Osteocyte (in vitro differentiated cells): ENCODE measurements around the gene ANXA2. TPM values are rescaled to one million over a fixed set of nuclear protein-coding genes. Genes with fewer than 3 reads are reported as not detected.
A peak's percentile ranks its signal among the peaks of the same experiment; 100 is the strongest.

Experiments
- DNase-seq: peaks from one replicate; pipeline ENCODE4 v3.0.0; 2021; ENCODE audit warnings: mixed read lengths; ENCODE audit not compliant: unreplicated experiment; ENCODE audit errors: extremely low spot score
- H3K27ac Mint-ChIP-seq: one replicate; pipeline ENCODE4 v1.8.0; 2021; ENCODE audit warnings: mild to moderate bottlenecking, mixed read lengths; ENCODE audit not compliant: unreplicated experiment
- H3K27me3 Mint-ChIP-seq: one replicate; pipeline ENCODE4 v1.8.0; 2021; ENCODE audit warnings: mixed read lengths; ENCODE audit not compliant: unreplicated experiment
- H3K36me3 Mint-ChIP-seq: one replicate; pipeline ENCODE4 v1.8.0; 2021; ENCODE audit warnings: mixed read lengths; ENCODE audit not compliant: unreplicated experiment
- H3K4me1 Mint-ChIP-seq: one replicate; pipeline ENCODE4 v1.8.0; 2021; ENCODE audit warnings: mixed read lengths; ENCODE audit not compliant: unreplicated experiment
- H3K4me3 Mint-ChIP-seq: one replicate; pipeline ENCODE4 v1.8.0; 2021; ENCODE audit warnings: mild to moderate bottlenecking, moderate library complexity, mixed read lengths; ENCODE audit not compliant: unreplicated experiment
- H3K9me3 Mint-ChIP-seq: one replicate; pipeline ENCODE4 v1.8.0; 2021; ENCODE audit warnings: mixed read lengths; ENCODE audit not compliant: unreplicated experiment
- total RNA-seq: library from RNA; stranded (reverse); gene quantifications from 2 replicates; pipeline ENCODE4 v1.2.1, GENCODE V29; 2021
- TF ChIP-seq, protein P1 (sequence below): fragments of 200-600 bp; sonication (generic); IDR thresholded peaks from 2 replicates; pipeline ENCODE4 v1.5.0; 2021; ENCODE audit warnings: antibody characterized with exemption, mild to moderate bottlenecking, moderate library complexity

The ANXA2 gene
- total RNA-seq, 1 donor from 2014 or later: 2,961 TPM

DNA sequence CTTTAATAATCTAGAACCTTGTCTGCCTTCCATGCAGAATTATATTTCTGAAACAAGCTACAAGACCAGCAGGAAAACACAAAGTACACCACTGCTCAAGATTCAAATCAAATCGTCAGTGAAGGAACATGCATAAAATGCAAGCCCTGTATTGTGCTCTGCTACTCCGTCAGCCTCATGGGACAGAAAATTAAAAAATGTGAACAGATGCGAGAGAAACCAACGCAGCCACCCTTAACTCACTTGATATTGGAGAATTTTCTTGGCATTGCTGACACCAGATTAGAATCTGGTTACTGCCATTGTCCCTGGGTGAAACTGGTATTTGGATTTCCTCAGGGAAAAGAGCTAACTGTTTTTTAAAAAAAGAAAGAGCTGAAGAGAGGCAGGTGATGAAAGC, 23.6 kb downstream of the ANXA2 start:
- DNase-seq: no peak
- TF ChIP-seq, protein P1, sequence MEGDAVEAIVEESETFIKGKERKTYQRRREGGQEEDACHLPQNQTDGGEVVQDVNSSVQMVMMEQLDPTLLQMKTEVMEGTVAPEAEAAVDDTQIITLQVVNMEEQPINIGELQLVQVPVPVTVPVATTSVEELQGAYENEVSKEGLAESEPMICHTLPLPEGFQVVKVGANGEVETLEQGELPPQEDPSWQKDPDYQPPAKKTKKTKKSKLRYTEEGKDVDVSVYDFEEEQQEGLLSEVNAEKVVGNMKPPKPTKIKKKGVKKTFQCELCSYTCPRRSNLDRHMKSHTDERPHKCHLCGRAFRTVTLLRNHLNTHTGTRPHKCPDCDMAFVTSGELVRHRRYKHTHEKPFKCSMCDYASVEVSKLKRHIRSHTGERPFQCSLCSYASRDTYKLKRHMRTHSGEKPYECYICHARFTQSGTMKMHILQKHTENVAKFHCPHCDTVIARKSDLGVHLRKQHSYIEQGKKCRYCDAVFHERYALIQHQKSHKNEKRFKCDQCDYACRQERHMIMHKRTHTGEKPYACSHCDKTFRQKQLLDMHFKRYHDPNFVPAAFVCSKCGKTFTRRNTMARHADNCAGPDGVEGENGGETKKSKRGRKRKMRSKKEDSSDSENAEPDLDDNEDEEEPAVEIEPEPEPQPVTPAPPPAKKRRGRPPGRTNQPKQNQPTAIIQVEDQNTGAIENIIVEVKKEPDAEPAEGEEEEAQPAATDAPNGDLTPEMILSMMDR: no peak
- Mint-ChIP-seq H3K4me3 (peak overlapping the region; percentile 11), H3K36me3 (peaks cover 63% of the 10 kb centered on the region), H3K27ac (peak overlapping the region; percentile 99), H3K27me3 (no peaks in the 10 kb centered on the region), H3K4me1 (peaks cover 97% of the 10 kb centered on the region), H3K9me3 (no peaks in the 10 kb centered on the region)

DNA sequence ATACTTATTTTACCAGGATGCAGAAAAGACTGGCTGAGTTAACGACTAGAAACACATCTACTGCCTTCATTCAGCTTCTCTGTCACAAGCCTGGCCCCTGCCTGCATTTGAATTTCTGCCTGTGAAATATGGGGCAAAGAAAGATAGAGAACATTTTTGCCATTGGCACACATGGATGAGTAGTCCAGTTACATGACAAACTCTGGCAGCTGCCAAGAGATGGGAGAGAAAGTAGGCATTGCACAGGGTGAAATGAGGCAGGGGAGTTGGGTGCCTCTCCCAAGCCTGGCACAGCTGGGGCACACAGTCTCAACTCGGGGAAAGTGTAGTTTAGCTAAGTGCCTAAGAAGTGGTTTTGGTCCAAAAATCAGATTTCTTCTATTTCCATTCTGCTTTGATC, 24.0 kb downstream of the ANXA2 start:
- TF ChIP-seq, protein P1: no peak
- Mint-ChIP-seq H3K4me1 (peaks cover 98% of the 10 kb centered on the region), H3K9me3 (no peaks in the 10 kb centered on the region), H3K27me3 (no peaks in the 10 kb centered on the region), H3K4me3 (peak overlapping the region; percentile 14), H3K27ac (peak overlapping the region; percentile 99), H3K36me3 (peaks cover 64% of the 10 kb centered on the region)
- DNase-seq: no peak

DNA sequence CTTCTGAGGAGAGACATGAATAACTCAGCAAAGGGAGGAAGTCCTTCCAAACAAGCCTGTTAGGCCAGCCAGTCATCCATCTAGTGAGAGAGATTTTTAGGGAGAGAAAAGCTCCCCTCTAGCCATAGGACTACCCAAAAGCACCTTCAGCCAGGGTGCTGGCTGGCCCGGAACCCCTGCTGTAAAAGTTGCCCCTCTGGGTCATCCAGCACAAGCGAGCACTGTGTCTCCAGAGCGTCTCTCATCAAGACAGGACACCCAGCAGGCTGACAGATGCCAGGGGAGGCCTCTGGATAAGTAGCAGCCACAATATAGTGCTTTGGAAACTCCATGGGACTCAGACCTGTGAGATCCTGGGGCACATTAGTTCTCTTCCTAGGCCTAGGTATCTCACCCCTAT, 24.5 kb downstream of the ANXA2 start:
- peaks cover 66% of the 10 kb centered on the region for H3K36me3 Mint-ChIP-seq
- peak overlapping the region; percentile 14 for H3K4me3 Mint-ChIP-seq
- H3K27ac Mint-ChIP-seq: peak overlapping the region; percentile 99
- no peaks in the 10 kb centered on the region for H3K9me3 Mint-ChIP-seq
- TF ChIP-seq, protein P1: no peak
- no peak for DNase-seq
- H3K27me3 Mint-ChIP-seq: no peaks in the 10 kb centered on the region
- H3K4me1 Mint-ChIP-seq: peaks cover 98% of the 10 kb centered on the region

DNA sequence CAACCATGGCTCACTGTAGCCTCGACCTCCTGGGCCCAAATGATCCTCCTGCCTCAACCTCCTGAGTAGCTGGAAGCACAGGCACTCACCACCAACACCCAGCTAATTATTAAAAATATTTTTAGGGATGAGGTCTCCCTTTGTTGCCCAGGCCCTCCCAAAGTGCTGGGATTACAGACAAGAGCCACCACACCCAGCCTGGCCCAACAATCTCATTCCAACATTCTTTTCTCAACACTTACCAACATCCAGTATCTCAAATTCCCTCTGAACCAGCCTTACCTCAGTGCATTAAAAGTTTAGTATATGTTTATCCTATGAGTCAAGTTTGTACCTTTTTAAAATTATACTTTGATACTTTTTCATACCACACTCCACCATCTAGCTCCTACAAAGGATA, 25.0 kb downstream of the ANXA2 start:
- no peak for DNase-seq

DNA sequence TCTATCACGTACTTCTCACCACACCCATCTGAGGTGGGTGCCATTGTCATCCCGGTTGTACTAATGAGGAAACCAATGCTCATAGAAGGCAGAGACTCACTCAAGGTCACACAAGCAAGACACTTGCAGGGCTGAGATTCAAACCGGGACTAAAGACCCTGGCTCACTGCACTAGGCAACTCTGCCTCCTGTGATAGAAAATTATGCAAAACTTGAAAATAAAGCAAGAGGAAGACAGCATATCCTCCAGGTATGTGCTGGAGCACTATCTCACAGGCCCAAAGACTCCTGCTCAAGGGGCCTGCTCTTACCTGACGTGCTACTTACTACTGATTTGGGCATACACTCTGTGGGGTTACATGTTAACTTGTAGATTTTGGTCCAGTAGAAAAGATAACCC, 25.6 kb downstream of the ANXA2 start:
- TF ChIP-seq, protein P1: no peak
- peaks cover 89% of the 10 kb centered on the region for H3K4me1 Mint-ChIP-seq
- H3K27ac Mint-ChIP-seq: peak overlapping the region; percentile 99
- peaks cover 61% of the 10 kb centered on the region for H3K36me3 Mint-ChIP-seq
- H3K9me3 Mint-ChIP-seq: no peaks in the 10 kb centered on the region
- no peaks in the 10 kb centered on the region for H3K27me3 Mint-ChIP-seq
- DNase-seq: no peak
- no peak overlapping the region for H3K4me3 Mint-ChIP-seq

More for the DNA sequence above, 25.0 kb downstream of the ANXA2 start:
- Mint-ChIP-seq H3K4me3 (peak overlapping the region; percentile 3), H3K9me3 (no peaks in the 10 kb centered on the region), H3K36me3 (peaks cover 64% of the 10 kb centered on the region), H3K27ac (peak overlapping the region; percentile 99), H3K4me1 (peaks cover 94% of the 10 kb centered on the region), H3K27me3 (no peaks in the 10 kb centered on the region)
- TF ChIP-seq, protein P1: no peak
